ENCODE measurements around the gene SPATA2L. TPM values are rescaled to one million over a fixed set of nuclear protein-coding genes. Genes with fewer than 3 reads are reported as not detected.

SPATA2L gene
- total RNA-seq, 1 donor from 2014 or later = 20.0 TPM

DNA sequence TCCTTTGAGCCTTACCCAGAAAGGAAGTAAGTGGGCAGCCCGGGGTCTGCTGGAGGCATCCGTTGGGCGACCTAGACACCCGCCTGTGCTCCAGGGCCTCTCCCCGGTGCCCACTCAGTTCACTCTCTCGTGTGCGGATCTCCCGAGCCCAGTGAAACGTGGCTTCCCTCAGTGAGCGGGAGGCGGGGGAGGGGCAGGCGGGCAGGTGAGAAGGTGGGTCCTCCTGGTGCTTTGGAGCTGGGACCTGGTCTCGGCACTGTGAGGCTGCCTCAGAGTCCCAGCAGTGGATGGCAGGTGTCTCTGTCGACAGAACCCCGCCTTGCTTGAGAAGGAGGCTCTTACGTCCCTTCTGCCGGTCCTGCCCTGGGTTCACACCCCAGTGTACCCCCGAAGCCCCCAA is 27.8 kb upstream of the SPATA2L start:
- FAIRE-seq (no peak), DNase-seq (ENCODE audit: low spot score in 2 of 2) (no peak)

- DNase-seq (ENCODE audit: low spot score in 2 of 2) (no peak), FAIRE-seq (no peak)
These were observed 26.1 kb upstream of the SPATA2L start for GRCh38 chr16:89727406-89728120.

DNA sequence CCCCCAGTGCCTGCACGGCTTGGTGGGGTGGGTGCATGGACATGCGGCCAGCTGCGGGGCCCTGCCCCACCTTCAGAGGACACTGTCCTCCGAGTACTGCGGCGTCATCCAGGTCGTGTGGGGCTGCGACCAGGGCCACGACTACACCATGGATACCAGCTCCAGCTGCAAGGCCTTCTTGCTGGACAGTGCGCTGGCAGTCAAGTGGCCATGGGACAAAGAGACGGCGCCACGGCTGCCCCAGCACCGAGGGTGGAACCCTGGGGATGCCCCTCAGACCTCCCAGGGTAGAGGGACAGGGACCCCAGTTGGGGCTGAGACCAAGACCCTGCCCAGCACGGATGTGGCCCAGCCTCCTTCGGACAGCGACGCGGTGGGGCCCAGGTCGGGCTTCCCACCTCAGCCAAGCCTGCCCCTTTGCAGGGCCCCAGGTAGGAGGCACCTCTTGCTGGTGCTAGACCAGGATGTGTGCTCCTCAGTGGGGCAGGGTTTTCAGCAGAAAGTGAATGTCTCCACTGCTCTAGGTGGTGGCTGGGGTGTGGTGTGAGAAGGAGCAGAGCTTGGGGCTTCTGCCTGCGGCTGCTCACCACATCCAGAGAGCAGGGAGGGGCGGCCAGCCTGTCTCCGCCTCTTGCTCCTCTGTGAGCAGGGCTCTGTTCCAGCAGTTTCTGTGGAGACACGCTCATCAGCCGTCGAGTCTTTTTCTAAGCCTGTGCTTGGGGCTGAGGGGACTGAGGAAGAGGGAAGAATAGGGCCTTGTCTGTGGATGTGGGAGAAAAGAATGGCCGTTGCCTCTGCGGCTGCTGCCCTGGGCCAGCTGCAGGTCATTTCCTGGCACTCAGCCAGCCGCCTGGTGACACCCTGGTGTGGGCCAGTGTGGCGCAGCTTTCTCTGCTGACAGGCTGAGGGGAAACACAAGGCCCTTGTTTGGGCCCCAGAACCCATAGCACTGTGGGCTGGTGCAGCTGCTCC is 22.1 kb upstream of the SPATA2L start:
- FAIRE-seq = peak; percentile 66
- DNase-seq (ENCODE audit: low spot score in 2 of 2) = peak; percentile 58 to 68

DNA sequence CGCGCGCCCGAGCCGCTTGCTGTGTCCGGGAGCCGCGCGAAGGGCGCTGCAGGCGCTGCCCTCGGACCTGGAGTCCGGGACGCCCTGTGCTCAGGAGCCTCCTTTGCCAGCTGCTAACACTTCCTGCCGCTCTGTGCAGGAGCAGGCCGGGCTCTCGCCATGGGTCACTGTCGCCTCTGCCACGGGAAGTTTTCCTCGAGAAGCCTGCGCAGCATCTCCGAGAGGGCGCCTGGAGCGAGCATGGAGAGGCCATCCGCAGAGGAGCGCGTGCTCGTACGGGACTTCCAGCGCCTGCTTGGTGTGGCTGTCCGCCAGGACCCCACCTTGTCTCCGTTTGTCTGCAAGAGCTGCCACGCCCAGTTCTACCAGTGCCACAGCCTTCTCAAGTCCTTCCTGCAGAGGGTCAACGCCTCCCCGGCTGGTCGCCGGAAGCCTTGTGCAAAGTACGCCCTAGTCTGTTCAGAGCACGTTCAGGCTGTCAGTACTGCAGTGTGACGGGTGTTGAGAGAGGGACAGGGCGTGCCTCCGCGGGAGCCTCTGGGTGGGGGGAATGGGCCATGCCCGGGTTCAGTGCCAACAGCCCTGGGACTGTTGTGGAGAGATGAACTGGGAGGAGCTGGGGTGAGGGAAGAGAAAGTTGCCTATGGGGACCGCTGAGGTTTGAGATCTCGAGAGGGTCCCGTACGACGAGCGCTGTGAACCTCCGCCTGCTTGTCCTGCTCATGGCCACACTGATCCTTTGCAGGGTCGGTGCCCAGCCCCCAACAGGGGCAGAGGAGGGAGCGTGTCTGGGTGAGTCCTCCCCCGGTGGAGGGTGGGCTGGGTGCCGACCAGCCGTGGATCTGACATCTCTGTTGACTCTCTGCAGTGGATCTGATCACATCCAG is 21.1 kb upstream of the SPATA2L start:
- DNase-seq (ENCODE audit: low spot score in 2 of 2) (no peak), FAIRE-seq (no peak)

GRCh38 chr16:89721546-89722391 is 20.3 kb upstream of the SPATA2L start:
- no peak for FAIRE-seq
- peak in 1 of 2 donors; percentile 47 for DNase-seq (ENCODE audit: low spot score in 2 of 2)

GRCh38 chr16:89720813-89721545 is 19.5 kb upstream of the SPATA2L start, which contains the start of the genes VPS9D1 and ZNF276:
TSS of gene VPS9D1 (minus strand) at chr16:89720898. CDS start at chr16:89720861, 37 bp downstream.
TSS of gene ZNF276 (plus strand) at chr16:89721537. CDS start at chr16:89721641, 104 bp downstream.
- FAIRE-seq = no peak

DNA sequence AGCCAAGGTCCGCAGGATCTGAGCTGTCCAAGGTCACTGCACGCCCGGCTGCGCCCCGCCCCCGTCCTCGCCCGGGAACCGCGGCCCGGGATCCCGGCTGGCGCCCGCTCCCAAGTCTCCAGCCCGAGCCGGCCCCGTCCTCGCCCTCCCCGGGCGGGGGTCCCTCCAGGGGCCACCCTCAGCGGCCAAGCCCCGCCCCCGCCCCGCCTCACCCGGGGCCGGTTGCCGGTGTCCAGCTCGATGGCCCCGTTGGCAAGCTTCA is 19.0 kb upstream of the SPATA2L start:
- no peak for DNase-seq (ENCODE audit: low spot score in 2 of 2)
- FAIRE-seq = no peak

More at GRCh38 chr16:89720813-89721545, 19.5 kb upstream of the SPATA2L start, which contains the start of the genes VPS9D1 and ZNF276:
- DNase-seq (ENCODE audit: low spot score in 2 of 2) = peak; percentile 89 to 90

- FAIRE-seq = no peak
- no peak for DNase-seq (ENCODE audit: low spot score in 2 of 2)
These were observed 16.4 kb upstream of the SPATA2L start for GRCh38 chr16:89717688-89718505.

DNA sequence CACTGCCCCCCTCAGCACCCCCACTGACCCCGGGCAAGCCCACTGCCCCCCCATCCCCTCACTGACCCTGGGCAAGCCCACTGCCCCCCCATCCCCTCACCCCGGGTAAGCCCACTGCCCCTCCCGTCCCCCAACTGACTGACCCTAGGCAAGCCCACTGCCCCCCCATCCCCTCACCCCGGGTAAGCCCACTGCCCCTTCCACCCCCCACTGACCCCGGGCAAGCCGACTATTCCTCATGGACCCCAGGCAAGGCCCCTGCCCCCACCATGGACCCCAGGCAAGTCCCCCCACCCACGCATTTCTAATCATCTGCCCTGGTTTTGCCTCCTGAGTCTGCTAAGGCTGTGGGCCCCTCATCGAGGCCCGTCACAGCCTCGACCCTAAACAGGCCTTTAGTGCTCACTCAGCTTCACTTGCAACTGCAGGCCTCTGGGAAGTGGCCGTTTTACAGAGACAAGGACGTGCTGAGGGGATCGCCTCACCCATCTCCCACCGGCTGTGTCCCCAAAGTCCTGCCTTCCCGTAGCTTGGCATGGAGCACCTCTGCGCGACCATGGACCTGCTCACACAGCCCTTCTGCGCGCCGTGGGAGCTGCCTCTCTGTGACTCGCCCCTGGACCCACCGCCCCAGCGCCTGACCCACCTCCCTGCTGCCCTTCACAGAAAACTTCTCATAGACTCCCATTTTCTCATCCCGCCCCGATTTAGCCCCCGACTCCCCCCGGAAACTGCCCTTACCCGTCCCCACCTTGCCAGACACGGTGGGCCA is 15.6 kb upstream of the SPATA2L start:
- no peak for DNase-seq (ENCODE audit: low spot score in 2 of 2)
- FAIRE-seq = no peak

DNA sequence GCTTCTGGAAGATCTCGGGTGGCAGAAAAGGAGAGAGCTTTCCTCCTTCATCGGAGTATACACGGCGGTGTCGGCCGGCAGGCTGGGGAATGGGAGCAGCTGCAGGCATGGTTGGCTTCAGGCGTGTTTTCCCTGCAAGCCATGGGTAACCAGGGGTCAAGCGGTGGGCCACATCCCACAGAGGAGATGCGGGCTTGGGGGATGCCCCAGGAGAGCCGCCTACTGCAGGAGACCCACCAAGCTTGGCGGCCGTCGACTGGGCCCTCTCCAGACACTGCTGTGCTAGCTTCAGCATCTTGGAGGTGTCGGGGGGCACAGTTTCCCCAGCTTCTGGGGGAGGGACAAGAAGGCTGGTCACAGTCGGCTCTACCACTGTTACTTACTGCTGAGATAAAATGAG is 15.0 kb upstream of the SPATA2L start:
- FAIRE-seq (no peak), DNase-seq (ENCODE audit: low spot score in 2 of 2) (no peak)

- FAIRE-seq (no peak), DNase-seq (ENCODE audit: low spot score in 2 of 2) (no peak)
These were observed 10.8 kb upstream of the SPATA2L start for GRCh38 chr16:89712274-89712781.

- DNase-seq (ENCODE audit: low spot score in 2 of 2) (peak; percentile 54 to 69), FAIRE-seq (no peak)
These were observed 10.2 kb upstream of the SPATA2L start for GRCh38 chr16:89711601-89712273.

- no peak for FAIRE-seq
- DNase-seq (ENCODE audit: low spot score in 2 of 2) = peak in 1 of 2 donors; percentile 36
These were observed 9.4 kb upstream of the SPATA2L start for GRCh38 chr16:89710709-89711564.

DNA sequence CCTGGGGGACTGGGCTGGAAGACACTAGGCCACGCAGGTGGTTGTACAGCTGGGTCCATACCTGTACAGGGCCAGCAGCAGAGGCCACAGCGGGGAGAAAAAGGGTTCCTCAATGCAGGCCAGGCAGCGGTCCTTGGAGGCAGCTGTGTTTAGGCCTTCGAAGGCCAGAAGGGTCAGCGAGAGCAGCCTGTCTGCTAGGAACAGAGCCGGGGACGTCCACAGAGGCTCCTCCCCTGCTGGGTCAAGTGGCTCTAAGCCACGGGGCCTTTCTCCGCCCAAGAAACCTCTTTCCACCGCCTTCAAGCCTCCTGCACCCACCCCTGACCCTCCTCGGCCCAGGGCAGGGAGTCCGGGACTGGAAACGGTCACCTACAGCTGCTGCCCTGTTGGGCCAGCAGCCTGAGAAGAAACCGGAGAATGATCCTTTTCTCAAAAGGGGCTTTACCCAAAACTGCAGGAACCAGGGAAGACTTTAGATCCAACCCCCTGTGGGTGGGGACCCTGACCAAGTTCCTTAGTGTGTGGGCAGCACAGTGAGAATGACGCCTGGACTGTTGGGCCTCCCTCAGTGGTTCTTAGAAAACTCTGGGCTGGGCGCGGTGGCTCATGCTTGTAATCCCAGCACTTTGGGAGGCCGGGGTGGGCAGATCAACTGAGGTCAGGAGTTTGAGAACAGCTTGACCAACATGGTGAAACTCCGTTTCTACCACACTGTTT is 8.4 kb upstream of the SPATA2L start:
- no peak for FAIRE-seq

GRCh38 chr16:89709166-89709565 is 7.7 kb upstream of the SPATA2L start:
- DNase-seq (ENCODE audit: low spot score in 2 of 2) (no peak), FAIRE-seq (no peak)

More for the DNA sequence above, 8.4 kb upstream of the SPATA2L start:
- no peak for DNase-seq (ENCODE audit: low spot score in 2 of 2)
